GM21723 (cell line): ENCODE measurements around the gene NCOA5.

ENCODE experiments used
- ATAC-seq: cut with Tn5 transposase; IDR thresholded peaks from one replicate; pipeline ENCODE4 v1.9.1; 2021; ENCODE audit warnings: mild to moderate bottlenecking, moderate library complexity; ENCODE audit not compliant: unreplicated experiment

The NCOA5 gene

GRCh38 chr20:46044896-46045295 is 44.9 kb downstream of the NCOA5 start:
- ATAC-seq: no peak

GRCh38 chr20:46043556-46043955 is 46.2 kb downstream of the NCOA5 start:
- ATAC-seq: no peak

DNA sequence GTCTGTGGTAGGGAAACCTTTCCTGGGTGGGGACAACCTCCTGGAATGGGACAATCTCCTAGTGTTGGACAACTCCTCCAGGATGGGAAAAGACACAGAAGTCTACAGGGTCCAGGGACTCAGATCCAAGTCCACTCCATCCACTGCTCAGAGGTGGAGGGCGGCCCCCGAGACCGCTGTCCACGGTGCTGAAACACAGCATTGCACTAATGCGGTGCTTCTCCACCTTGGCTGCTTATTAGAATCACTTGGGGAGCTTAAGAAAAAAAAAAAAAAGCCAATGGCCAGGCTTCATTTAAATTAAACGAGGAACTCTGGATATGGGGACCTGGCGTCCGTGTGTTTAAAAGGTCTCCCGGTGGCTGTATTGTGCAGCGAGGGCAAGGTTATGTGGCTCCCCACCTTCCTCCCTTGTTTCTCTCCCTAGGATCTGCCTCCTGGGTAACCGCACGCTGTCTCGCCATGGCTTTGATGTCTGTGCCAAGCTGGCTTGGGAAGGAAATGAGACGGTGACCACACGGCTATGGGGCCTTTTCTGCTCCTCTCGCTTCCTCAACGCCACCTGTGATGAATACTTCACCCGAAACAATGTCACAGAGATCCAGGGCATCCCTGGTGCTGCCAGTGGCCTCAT is 48.7 kb downstream of the NCOA5 start:
- ATAC-seq: no peak

DNA sequence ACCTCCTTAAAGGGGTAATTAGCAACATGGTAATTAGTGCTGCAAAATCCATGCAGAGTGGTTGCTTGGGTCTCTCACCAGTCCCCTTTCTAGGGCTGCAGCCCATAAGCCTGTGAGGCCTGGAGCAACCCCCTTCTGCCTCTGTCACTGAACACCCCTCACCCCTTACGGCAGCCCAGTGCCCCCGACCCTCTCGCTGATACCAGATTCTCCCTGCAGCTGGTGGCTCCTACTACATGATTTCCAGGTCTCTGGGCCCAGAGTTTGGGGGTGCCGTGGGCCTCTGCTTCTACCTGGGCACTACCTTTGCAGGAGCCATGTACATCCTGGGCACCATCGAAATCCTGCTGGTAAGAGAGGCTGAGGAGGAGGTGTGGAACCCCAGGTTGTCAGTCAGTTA is 52.7 kb downstream of the NCOA5 start:
- no peak for ATAC-seq

DNA sequence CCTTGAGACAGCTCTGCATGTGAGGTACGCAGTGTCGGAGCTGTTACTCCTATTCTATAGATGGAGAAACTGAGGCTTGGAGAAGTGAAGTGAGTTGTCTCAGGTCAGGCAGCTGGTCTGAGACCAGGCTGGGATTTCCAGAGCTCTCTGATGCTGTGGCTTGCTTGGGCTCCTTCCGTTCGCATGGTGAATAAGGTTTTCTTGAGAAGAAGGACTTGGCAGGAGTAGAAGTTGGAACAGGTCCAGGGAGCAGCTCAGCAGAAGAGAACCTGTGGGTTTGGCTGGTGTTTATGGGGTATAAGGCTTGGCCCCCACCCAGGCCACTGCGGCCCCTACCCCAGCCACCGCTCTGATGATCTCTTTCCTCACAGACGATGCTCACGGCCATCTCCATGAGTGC is 53.4 kb downstream of the NCOA5 start:
- ATAC-seq: no peak

DNA sequence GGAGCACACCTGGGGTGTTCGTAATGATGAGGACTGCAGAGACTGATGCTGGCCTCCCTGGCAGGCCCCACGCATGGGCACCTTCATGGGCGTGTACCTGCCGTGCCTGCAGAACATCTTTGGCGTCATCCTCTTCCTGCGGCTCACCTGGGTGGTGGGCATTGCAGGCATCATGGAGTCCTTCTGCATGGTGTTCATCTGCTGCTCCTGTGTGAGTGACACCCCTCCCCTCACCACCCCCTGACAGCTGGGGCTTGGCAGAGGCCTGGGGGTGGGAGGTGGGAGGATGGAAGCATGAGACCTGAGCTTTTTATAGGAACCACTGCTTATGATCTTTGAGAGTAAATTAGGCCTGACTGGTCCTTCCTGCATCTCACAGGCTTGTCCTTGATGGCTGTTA is 54.0 kb downstream of the NCOA5 start:
- ATAC-seq: no peak

- no peak for ATAC-seq
Measured at GRCh38 chr20:46035253-46035652, 54.5 kb downstream of the NCOA5 start.

- no peak for ATAC-seq
Measured at GRCh38 chr20:46034039-46034438, 55.7 kb downstream of the NCOA5 start.

DNA sequence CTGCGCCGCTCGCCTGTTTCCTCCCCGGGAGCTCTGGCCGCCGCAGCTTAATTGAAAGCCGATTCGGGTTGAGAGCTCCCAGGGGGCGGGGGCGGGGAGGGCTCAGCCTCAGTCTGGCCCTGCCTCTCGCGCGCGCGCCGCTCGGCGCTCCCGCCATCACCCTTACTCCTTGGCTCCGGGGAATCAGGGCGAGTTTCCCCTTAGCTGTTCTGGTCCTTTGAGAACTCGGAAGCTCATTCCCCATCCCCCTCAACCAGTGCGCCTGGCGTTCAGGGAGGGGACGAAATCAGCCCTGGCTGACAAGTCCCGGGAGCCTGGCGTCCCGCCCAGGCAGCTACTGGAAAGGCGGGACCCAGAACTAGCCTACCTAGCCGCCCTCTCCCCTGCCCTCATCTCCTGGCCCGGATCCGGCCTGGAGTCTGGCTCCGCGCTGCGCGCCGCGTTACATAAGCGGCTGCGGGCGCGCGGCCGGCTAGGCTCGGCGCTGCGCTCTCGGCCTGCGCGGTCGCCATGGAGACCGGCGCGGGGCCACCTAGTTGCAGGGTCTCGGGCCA is 58.0 kb downstream of the NCOA5 start:
- ATAC-seq: no peak

DNA sequence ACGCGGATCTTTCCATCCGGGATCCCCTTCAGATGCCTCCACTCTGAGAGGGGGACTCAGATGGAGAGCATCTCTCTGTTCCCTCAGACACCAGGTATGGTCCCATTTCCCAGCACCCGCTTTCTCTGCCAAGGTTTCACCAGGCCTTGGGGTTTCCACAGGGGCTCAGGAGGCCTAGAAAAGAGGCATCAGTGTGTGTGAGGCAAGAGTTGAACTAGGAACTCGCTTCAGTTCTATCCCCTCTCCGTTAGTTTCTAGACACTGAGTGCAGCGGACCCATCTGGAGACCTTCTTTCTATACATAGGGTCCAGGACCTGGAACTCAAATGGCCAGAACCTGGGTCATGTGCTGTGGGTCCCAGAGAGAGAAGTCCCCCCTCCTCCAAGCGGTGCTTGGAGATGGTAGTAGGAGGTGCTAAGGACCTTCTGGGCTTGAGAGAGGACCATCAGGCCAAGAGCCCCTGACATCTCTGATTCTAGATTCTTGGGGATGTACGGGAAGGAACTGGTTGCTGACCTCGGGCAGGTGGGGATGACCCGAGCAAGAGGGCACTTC is 58.7 kb downstream of the NCOA5 start:
- ATAC-seq: no peak

DNA sequence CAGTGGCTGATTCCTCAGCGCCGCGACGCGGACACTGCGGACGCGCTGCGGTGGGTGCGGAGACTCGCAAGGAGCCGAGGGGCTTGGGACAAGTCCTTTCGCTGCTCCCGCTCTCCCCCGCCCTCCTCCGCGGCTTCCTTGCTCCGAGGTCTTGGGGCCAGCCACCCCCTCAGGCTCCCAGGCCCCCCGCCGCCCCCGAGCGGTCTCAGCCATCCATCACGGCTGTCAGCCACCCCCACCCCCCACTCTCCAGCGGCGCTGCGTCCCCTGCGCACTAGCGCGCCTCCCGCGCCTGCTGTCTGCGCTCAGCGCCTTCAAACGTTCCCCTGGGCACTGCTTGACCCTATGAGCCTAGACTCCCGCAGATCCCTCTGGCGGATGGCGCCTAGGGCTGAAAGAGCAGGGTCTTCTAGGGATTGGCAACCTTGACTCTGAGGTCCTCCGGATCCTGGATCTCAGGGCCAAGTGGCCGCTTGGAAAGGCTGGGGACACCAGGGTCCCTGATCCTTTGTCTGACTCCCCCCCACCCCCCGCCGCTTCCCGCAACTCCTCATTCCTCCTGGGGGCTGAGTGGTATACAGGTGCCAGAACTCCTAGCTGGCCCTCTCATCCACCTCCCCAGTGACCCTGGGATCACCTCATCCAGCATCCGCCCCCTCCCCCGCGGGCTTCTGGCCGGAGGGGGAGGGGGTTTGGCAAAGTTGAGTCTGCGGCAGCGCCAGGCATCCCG is 59.3 kb downstream of the NCOA5 start:
- no peak for ATAC-seq

DNA sequence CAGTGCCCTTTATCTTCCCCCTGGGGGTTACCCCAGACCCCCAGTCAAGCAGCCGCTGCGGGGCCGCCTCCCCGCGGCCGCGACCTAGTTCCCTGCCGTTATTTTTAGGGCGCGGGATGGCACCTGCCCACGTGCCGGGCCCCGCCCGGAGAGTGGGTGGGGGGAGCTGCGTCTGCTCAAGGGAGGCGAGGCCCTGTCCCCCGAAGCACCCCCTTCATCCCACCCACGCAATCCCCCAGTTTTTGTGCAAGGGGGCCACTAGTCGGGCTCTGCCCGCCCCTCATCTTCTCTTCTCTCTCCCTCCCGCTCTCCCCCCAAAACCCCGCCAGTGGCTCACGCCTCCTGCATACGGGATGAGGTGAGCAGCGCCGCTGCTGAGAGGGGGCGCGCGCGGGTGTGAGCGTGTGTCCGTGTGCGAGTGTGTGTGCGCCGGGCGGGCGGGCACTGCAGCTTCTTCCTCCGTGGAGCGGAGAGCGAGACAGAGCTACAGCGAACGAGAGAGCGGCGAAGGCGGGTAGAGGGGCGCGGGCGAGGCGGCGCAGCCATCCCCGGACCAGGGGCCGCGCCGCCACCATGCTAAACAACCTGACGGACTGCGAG is 60.9 kb downstream of the NCOA5 start, which contains the start of gene SLC12A5:
SLC12A5 (plus strand) TSS at position 444 of the 600 bp plus-strand sequence; CDS start at position 574, 130 bp downstream.
- ATAC-seq: no peak

DNA sequence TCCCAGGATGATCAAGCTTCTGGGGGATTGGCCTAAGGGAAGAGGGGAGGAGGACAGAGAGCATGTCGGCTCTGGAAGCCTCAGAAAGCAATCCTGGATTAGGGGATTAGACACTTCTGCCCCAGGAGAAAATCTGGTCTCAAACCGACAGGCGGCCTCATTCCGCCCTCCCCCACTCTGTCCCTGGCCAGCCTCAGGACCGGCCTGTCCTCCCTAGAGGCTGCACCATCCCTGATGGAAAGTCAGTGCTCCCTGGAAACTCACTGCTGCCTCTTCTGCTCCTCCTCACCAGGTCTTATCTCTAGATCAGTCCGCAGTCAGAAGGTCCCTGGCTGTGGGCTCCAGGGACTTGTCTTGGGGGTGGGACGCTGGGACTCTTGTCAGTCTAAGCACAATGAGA is 61.7 kb downstream of the NCOA5 start:
- ATAC-seq: no peak

GRCh38 chr20:46027245-46027853 is 62.4 kb downstream of the NCOA5 start:
- ATAC-seq: no peak

DNA sequence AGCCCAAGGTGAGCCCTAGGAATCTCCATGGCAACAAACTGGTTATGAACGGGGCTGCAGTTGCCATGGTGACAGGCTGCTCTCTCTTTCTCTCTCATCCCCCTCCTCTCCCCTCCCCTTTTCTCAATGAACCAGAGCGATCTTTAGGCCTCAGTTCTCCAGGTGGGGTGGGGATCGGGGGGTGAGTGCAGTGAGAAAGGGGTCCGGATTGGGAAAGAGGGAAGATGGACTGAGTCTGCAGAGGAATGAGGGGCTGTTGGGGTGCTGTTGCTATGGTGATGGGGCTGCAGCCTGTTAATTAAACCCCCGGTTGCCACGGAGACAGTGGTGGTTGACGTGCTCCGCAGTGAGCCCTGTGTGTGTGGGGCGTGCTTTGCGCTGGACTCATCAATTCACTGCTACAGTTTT is 64.4 kb downstream of the NCOA5 start:
- no peak for ATAC-seq

DNA sequence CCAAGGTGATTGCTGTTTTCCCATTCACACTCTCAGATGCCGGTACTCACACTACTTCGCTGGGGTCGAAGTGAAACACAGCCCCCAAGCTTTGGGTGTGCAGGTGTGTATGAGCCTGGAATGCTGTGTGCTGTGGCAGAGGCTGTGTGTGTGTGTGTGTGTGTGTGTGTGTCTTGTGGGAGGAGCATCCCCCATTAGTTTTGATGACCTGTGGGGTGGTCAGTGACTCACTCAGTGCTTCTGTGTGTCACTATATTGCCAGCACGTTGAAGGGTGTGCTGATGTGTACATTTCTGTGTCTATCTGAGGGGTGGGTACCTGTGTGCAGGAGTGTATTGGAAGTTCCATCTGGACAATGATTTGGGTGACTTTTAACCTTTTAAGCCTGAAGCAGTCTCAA is 65.8 kb downstream of the NCOA5 start:
- no peak for ATAC-seq

GRCh38 chr20:46023148-46023484 is 66.6 kb downstream of the NCOA5 start:
- no peak for ATAC-seq

DNA sequence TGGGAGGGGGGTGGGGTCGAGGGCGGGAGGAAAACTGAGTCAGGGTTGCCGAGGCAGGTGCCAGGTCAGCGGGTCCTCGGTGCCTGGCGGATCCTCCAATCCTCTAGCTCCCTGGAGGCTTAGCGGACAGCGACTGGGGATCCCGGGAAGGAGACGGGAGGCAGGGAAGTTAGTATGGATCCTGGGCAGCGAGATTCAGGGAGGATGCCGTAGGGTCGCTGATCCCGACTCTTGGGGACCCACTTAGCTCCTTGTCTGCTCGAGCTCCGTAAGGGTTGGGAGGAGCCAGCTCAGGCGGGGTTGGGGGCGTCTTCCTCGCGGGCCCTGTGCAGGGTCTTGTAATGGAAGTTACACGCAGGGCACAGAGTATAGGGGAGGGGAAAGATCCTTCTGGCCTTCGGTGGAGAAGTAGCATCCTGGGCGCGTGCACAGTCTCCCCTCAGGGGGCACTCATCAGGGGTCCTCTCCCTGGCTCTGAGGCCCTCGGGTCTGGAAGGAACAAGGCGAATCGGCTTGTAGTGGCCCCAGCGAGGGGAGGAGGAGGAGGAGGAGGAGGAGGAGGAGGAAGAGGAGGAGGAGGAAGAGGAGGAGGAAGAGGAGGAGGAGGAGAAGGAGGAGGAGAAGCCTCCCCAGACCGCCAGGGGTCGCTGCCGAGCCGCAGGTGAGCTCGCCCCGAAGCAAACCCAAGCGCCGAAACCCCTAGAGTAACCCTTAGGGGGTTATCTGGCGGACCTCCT is 67.2 kb downstream of the NCOA5 start:
- no peak for ATAC-seq

DNA sequence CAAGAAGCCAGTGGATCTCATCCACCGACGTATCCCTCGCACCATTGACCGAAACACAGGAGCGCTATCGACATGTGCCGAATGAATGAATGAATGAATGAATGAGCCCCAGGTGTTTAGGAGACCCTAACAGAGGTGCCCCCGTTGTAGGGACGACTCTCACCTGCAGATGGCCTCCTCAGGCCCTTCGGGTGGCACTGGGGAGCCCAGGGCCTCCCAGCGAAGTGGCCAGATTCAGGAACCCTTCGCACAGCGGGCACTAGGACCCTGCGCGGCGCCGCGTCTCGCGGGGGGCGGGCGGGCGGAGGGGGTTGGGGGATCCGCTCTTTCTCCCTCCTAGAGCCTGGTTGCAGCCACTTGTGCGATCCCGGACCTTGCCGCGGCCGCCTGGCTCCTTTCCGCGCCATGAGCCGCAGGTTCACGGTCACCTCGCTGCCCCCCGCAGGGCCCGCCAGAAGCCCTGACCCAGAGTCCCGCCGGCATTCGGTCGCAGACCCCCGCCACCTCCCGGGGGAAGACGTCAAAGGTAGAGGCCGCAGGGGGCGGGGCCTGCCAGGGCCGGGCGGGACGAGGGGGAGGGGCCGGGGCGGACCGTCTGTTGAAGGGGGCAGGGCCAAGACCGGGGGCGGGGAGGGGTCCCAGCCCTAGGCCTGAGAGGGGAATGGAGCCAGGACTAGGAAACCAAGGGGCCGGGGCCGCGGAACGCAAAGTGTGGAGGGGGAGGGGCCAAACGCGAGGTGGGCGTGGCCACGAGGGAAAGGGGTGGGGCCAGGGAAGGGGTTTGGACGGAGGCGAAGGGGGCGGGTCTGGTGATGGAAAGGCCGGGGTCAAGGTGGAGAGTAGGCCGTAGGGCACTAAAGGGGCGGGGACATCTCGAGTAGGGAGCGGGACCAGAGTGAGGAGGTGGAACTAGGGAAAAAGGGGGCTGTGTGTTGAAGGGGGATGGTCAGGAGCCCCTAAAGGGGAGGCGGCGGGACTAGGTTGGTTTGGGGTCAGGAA is 68.1 kb downstream of the NCOA5 start:
- no peak for ATAC-seq
